DMS 273 treated with DMSO at 0.1 percent for 48 hours (cell line): Measurements from ENCODE around the gene POM121L12.

Experiments used
- DNase-seq: peaks from one replicate; lab custom pipeline; 2025; lab: John Stamatoyannopoulos, UW

The POM121L12 gene

DNA sequence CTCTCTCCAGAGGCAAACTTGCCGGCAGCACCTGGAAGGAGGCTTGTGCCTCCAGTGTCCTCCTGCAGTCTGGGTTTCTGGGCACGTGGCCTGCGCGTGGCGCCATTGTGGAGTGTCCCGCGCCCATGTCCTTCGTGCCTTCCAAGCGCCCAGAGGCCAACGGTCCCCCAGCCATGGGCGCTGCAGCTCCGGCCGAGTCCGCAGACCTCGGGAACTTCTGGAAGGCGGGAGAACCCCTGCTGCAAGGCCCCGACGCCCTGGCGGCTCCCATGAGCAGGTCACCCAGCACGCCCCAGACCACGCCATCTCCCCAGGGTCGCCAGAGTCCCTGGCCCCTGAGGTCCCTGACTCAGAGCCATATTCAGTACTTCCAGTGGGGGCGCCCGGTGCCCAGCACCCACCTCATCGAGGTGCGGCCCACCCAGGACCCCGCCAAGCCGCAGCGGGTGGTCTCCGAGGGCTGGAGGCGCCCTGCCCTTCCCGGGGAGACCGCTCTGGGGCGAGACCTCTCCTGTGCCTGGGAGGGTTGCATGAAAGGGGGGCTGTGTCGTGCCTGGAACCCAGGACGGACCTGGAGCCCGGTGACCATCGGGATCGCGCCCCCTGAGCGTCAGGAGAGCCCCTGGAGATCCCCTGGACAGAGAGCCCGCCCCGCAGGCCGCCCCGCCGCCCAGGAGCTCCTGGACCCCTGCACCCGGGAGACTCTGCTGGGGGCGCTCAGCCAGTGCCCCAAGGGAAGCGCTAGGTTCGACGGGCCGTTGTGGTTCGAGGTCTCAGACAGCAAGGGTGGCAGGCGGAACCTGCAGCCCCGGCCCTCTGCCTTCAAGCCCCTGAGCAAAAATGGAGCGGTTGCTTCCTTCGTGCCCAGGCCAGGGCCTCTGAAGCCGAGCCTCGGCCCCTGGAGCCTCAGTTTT lies at the start of gene POM121L12:
TSS of gene POM121L12 (plus strand) at position 135 of the 914 bp plus-strand sequence. CDS start at position 174, 39 bp downstream.
- DNase-seq = no peak

GRCh38 chr7:52992001-52992400 lies 43.4 kb upstream of the POM121L12 start:
- DNase-seq = no peak

GRCh38 chr7:52992479-52993162 lies 42.8 kb upstream of the POM121L12 start:
- DNase-seq = no peak

DNA sequence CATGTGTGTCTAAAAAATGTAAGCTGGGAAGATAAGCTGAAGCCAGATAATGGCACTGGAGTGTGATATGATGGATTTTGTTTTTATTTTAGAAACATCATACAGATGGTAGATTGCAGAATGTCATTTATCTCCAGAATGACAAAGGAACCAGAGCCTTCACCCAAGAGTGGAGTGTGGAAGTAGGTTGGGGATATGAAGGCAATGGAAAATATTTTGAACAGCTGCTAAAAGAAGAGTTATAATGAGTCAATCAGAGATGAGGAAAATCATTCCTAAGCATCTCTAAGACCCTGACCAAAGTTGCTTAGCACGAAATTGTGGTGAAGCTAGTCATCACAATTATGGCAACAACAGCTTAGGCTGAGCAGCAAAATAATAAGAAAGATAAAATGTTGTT lies 39.8 kb upstream of the POM121L12 start:
- DNase-seq = no peak

DNA sequence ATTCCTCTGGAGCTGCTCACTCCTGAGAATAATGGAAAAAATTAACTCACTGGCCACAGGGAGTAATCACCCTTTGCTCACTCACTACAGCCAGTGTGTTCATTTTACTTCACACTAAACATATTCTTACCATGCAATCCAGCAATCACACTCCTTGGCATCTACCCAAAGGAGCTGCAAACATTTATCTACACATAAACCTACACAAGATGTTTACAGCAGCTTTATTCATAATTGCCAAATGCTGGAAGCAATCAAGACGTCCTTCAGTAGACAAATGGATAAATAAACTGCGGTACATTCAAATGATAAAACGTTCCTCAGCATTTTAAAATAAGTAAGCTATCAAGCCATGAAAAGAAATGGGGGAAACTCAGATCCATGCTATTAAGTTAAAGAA lies 34.2 kb upstream of the POM121L12 start:
- no peak for DNase-seq

GRCh38 chr7:53002389-53002788 lies 33.0 kb upstream of the POM121L12 start:
- DNase-seq = no peak

DNA sequence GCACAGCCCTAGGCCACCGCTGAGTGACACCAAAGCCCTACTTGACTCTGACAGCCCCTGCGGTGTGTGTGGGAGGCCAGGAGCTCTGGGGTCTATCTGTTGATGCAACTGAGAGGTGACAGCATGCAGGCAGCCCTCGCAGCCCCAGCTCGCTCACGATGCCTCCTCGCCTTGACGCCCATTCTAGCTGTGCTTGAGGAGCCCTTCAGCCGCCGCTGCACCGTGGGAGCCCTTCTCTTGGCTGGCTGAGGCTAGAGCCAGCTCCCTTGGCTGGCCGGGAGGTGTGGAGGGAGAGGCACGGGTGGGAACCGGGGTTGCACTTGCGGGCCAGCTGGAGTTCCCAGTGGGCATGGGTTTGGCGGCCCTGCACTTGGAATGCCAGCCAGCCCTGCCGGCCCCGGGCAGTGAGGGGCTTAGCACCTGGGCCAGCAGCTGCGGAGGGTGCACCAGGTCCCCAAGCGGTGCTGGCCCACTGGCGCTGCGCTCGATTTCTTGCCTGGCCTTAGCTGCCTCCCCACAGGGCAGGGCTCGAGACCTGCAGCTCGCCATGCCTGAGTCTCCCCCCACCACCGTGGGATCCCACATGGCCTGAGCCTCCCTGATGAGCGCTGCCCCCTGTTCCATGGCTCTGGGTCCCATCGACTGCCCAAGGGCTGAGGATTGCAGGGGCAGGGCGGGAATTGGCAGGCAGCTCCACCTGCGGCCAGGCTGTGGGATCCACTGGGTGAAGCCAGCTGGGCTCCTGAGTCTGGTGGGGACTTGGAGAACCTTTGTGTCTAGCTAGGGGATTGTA lies 31.6 kb upstream of the POM121L12 start:
- no peak for DNase-seq

GRCh38 chr7:53013925-53014324 lies 21.5 kb upstream of the POM121L12 start:
- DNase-seq = no peak

DNA sequence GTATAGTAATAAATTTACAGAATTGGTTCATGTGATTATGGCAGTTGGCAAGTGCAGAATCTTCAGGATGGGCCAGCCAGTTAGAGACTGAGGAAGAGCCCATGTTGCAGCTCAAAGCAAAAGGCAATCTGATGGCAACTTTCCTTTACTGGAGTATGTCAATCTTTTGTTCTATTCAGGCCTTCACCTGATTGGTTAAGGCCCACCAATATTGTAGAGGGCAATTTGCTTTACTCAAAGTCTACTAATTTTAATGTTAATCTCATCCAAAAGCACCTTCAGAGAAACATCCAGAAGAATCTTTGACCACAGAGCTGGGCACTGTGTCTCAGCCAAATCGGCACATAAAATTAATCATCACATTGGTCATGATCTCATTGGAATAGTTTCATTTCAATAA lies 20.0 kb upstream of the POM121L12 start:
- no peak for DNase-seq

- DNase-seq = no peak
These were observed 12.5 kb upstream of the POM121L12 start for GRCh38 chr7:53022893-53023292.

DNA sequence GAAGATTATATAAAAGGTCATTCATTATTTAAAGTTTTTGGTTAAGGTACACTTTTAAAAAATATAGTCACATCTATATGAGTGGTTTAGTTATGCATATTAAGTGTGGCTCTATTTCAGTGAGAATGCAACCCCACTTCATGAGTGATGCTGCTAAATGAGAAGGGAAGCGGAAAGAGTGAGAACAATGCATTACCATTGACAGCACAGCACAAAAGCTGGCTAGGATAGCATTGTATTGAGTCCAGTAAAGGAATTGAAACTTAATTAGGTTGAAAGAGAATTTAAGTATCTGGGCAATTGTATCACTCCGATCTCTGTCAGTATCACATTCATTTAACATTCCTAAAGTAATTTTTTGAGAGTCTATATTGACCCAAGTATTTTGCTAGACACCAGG lies 13.2 kb downstream of the POM121L12 start:
- no peak for DNase-seq

GRCh38 chr7:53050433-53050832 lies 15.0 kb downstream of the POM121L12 start:
- no peak for DNase-seq

- no peak for DNase-seq
These were observed 24.2 kb downstream of the POM121L12 start for GRCh38 chr7:53059591-53059990.

DNA sequence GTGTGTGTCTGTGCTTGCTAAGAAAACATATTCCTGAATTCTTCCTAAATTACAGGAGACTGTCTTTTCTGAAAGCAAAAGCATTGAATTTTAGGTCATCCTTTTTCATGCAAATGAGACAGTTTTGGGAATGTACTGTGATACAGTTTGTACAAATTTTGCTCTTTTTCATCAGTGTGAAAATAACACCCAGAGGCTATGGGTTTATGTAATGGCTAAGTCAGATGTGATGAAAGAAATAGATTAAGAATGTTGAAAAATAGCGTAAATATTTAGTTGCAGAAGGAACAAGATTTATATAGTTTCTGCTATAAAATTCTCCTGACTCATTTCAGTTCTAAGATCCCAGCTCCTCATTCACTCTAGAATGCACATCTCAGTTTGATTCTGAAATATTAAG lies 24.6 kb downstream of the POM121L12 start:
- DNase-seq = no peak

GRCh38 chr7:53062796-53063195 lies 27.4 kb downstream of the POM121L12 start:
- DNase-seq = no peak

DNA sequence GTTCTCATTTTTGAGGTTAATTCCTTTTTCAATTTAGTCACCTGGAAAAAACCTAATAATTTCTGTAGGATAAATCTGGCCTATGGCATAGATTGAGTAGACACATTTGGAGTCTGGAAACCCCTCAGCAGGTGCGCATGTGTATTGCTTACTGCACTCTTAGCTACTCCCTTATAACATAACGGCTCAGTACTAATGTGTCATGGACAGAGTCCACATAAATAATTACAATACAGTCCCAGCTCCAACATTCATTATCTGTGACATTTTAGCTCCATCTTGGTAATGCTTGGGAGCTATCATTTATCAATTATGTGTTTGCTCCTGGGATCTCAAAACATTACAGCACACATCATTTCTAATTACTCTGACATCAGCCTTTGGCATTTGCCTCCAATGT lies 33.2 kb downstream of the POM121L12 start:
- no peak for DNase-seq

DNA sequence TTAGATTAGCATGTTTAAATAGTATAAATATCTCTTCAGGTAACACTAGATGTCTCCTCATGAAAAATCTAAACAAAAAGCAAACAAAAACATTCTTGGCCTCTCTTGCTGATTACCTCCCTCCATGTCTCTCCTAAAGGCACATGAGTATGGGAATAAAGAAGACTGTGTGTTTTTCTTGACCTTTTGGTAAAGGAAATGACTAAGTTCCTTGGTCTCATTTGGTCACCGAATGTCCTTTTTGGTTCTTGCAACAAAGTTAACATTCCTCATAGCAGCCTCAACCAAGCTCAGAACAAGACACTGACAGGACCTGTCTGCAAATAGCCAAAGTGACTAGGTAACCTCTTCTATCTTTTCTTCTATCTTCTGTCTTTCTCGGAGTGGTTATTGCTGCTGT lies 35.5 kb downstream of the POM121L12 start:
- no peak for DNase-seq
